Testis (tissue), 2 donors: ENCODE measurements around the gene GFI1.

Source experiments
- POLR2A ChIP-seq: fragments of 450-650 bp; IDR thresholded peaks from one replicate; pipeline ENCODE4 v1.6.1; 2017; ENCODE audit warnings: antibody characterized with exemption, mild to moderate bottlenecking, moderate library complexity
- TF ChIP-seq, protein P1 (sequence below), 3 experiments: fragments of 450-650 bp in 2 of 3; fragments of 200-600 bp in 1 of 3; sonication (generic) in 1 of 3; IDR thresholded peaks; one replicate each; pipeline ENCODE4 v1.5.1; 2016 to 2019; ENCODE audit warnings: antibody characterized with exemption in 3 of 3, mild to moderate bottlenecking in 2 of 3, moderate library complexity in 1 of 3

DNA sequence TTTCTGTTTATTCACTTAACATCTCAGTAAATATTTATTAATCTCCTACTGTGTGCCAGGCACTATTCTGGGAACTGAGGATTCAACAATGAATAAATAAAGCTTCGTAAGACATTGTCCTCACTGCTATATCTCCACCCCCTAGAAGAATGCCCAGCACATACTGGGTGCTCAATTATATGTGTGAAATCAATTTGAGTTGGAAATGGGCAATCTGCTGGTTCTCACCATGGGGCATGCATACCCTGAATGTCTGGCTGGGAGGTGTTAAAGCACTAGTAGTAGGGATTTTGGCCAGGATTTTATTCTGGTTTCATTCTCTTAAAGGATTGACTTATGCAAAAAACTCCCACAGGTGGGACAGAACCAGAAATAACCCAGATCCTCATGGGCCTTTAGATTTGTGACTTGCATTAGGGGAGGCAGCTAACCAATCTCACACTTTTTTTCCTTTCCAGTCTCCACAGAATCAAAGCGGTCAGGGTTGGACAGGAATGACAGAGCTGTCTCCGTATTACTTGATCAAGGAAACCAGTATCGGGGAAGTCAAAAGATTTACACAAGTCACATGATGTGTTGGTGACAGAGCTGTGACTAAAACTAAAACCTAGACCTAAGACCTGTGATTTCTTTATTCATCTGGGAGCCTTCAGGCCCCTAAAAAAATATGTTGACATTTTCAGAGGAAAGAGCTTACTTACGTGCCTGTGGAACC lies 12.8 kb downstream of the GFI1 start:
- TF ChIP-seq, protein P1, sequence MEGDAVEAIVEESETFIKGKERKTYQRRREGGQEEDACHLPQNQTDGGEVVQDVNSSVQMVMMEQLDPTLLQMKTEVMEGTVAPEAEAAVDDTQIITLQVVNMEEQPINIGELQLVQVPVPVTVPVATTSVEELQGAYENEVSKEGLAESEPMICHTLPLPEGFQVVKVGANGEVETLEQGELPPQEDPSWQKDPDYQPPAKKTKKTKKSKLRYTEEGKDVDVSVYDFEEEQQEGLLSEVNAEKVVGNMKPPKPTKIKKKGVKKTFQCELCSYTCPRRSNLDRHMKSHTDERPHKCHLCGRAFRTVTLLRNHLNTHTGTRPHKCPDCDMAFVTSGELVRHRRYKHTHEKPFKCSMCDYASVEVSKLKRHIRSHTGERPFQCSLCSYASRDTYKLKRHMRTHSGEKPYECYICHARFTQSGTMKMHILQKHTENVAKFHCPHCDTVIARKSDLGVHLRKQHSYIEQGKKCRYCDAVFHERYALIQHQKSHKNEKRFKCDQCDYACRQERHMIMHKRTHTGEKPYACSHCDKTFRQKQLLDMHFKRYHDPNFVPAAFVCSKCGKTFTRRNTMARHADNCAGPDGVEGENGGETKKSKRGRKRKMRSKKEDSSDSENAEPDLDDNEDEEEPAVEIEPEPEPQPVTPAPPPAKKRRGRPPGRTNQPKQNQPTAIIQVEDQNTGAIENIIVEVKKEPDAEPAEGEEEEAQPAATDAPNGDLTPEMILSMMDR (IDR thresholded peaks at IDR 0.05), result no peak
- no peak for TF ChIP-seq POLR2A
